H1 (cell line): ENCODE data around the gene LHFPL2. TPM values are rescaled to one million over a fixed set of nuclear protein-coding genes. Genes with fewer than 3 reads are reported as not detected.

ENCODE experiments used
- CHD2 ChIP-seq: IDR thresholded peaks from 2 replicates; pipeline ENCODE4 v1.6.1; 2012; ENCODE audit warnings: low read length, improper control_type of control experiment
- CHD7 ChIP-seq: fragments of 300-600 bp; sonication (generic); IDR thresholded peaks from 2 replicates; pipeline ENCODE4 v1.7.1; 2012; ENCODE audit warnings: low read length, moderate library complexity, mild to moderate bottlenecking, inconsistent platforms; ENCODE audit not compliant: insufficient replicate concordance
- GTF2F1 ChIP-seq: IDR thresholded peaks from 2 replicates; pipeline ENCODE4 v1.6.1; 2012; ENCODE audit warnings: low read depth, low read length, improper control_type of control experiment, borderline replicate concordance
- POLR2AphosphoS5 ChIP-seq: IDR thresholded peaks from 2 replicates; pipeline ENCODE4 v1.6.1; 2011; ENCODE audit warnings: low read depth, low read length
- POU5F1 ChIP-seq: IDR thresholded peaks from 2 replicates; pipeline ENCODE4 v1.6.1; 2011; ENCODE audit warnings: low read depth, mild to moderate bottlenecking, low read length, moderate library complexity
- RAD21 ChIP-seq, 2 experiments: IDR thresholded peaks in 1 of 2; conservative IDR thresholded peaks in 1 of 2; 2 replicates each; pipeline ENCODE4 v1.6.1; 2011; ENCODE audit warnings: low read depth in 2 of 2, low read length in 2 of 2, improper control_type of control experiment in 1 of 2, inconsistent platforms in 1 of 2, mild to moderate bottlenecking in 1 of 2, moderate library complexity in 1 of 2
- SAP30 ChIP-seq: fragments of 300-600 bp; sonication (generic); IDR thresholded peaks from 2 replicates; pipeline ENCODE4 v1.7.1; 2012; ENCODE audit warnings: low read length, moderate library complexity, mild to moderate bottlenecking, inconsistent platforms; ENCODE audit not compliant: insufficient read depth, insufficient replicate concordance
- polyA plus RNA-seq, 7 experiments: library from polyadenylated mRNA; depleted of rRNA in 3 of 7; stranded (reverse) in 5 of 7; unstranded in 2 of 7; fragments of >200 nt in 5 of 7; fragments of 200-250 nt in 2 of 7; gene quantifications; 1 replicate in 5 of 7; 2 replicates in 1 of 7; 4 replicates in 1 of 7; pipeline versions ENCODE4 v1.2.1 to v1.2.3, GENCODE V29; 2011 to 2013; ENCODE audit warnings: missing spikeins in 2 of 7, mixed read lengths in 2 of 7
- total RNA-seq: library from RNA; stranded (reverse); fragmentation: NEBNext Ultra II Directional; extraction: Animal tissue kit (Norgen Biotek cat#: 25700); gene quantifications from 2 replicates; pipeline ENCODE4 v1.2.1, GENCODE V29; 2021

LHFPL2 gene
- total and polyA plus RNA-seq, 2 of the 8 experiments (the other 6 are each of a cell fraction or from before 2014, with no cell fraction given), result 9.6 to 43.0 TPM

GRCh38 chr5:78613151-78613533 lies 35.4 kb downstream of the LHFPL2 start (continued):
- no peak for TF ChIP-seq CHD7
- no peak for TF ChIP-seq RAD21 (IDR thresholded peaks at IDR 0.05 in 1 of 2, conservative IDR thresholded peaks at IDR 0.05 in 1 of 2; ENCODE audit: low read depth in 2 of 2, low read length in 2 of 2)
- no peak for TF ChIP-seq CHD2
- TF ChIP-seq GTF2F1, result no peak
- TF ChIP-seq POLR2AphosphoS5, result no peak
- no peak for TF ChIP-seq SAP30
- no peak for TF ChIP-seq POU5F1
- TF ChIP-seq, all 59 proteins: peak for 0
